GM20000 (cell line): ENCODE data around the gene LPP.

Source experiments
- DNase-seq: peaks from one replicate; pipeline ENCODE4 v3.0.0; 2012; ENCODE audit warnings: low spot score
- CTCF ChIP-seq: IDR thresholded peaks from 2 replicates; pipeline ENCODE4 v1.5.1; 2012; ENCODE audit warnings: mild to moderate bottlenecking, control low read depth; ENCODE audit errors: extremely low read depth, missing control alignments

LPP gene

GRCh38 chr3:188408831-188409230, 254.9 kb downstream of the LPP start:
- TF ChIP-seq CTCF: no peak
- DNase-seq: no peak

- DNase-seq: no peak
- no peak for TF ChIP-seq CTCF
Observed at GRCh38 chr3:188411750-188412149, 257.8 kb downstream of the LPP start.

GRCh38 chr3:188415196-188415595, 261.2 kb downstream of the LPP start:
- TF ChIP-seq CTCF: no peak

GRCh38 chr3:188416041-188416440, 262.1 kb downstream of the LPP start:
- DNase-seq: no peak
- no peak for TF ChIP-seq CTCF

More at GRCh38 chr3:188415196-188415595, 261.2 kb downstream of the LPP start:
- DNase-seq: no peak

- DNase-seq: no peak
- TF ChIP-seq CTCF: no peak
Observed at GRCh38 chr3:188417271-188417696, 263.3 kb downstream of the LPP start.

- no peak for TF ChIP-seq CTCF
- no peak for DNase-seq
Observed at GRCh38 chr3:188417766-188418165, 263.8 kb downstream of the LPP start.

GRCh38 chr3:188421151-188421821, 267.3 kb downstream of the LPP start:
- no peak for DNase-seq
- no peak for TF ChIP-seq CTCF
